K562 (cell line): ENCODE results near the gene ZSWIM4. TPM values are rescaled to one million over a fixed set of nuclear protein-coding genes. Genes with fewer than 3 reads are reported as not detected.

ENCODE experiments used
- ARID4B ChIP-seq: sonication (generic); formaldehyde crosslinking; IDR thresholded peaks from 2 replicates; pipeline ENCODE4 v1.8.0; 2022; ENCODE audit warnings: mild to moderate bottlenecking, missing genetic modification reagents
- BCOR ChIP-seq: fragments of 450-650 bp; IDR thresholded peaks from 2 replicates; pipeline ENCODE4 v1.6.1; 2016
- JUND ChIP-seq, 2 experiments: IDR thresholded peaks; 2 replicates in 1 of 2; 3 replicates in 1 of 2; pipeline ENCODE4 v1.6.1; 2011; ENCODE audit warnings: borderline replicate concordance in 2 of 2, low read depth in 2 of 2, low read length in 2 of 2, improper control_type of control experiment in 1 of 2, missing biosample characterization in 1 of 2, missing genetic modification characterization in 1 of 2, missing genetic modification reagents in 1 of 2
- KDM1A ChIP-seq, 2 experiments: fragments of 450-650 bp; IDR thresholded peaks; 2 replicates each; pipeline ENCODE4 v1.6.1; 2016; ENCODE audit warnings: mild to moderate bottlenecking in 2 of 2
- ZNF316 ChIP-seq: fragments of 450-650 bp; IDR thresholded peaks from 2 replicates; pipeline ENCODE4 v1.6.1; 2016
- ZNF507 ChIP-seq: conservative IDR thresholded peaks from 2 replicates; pipeline ENCODE4 v1.6.1; 2017; ENCODE audit warnings: missing genetic modification characterization, missing compliant biosample characterization
- ZNF75A ChIP-seq: fragments of 450-650 bp; formaldehyde crosslinking; IDR thresholded peaks from 2 replicates; pipeline ENCODE4 v1.4.0; 2020; ENCODE audit warnings: mild to moderate bottlenecking
- polyA plus RNA-seq, 8 experiments: library from polyadenylated mRNA; depleted of rRNA in 4 of 8; stranded (reverse) in 5 of 8; unstranded in 3 of 8; fragments of >200 nt; fragmentation: Nextera tagmentation in 2 of 8; fragmentation: Illumina TruSeq in 1 of 8; extraction: Ambion mirVana in 2 of 8; extraction: Trizol in 1 of 8; gene quantifications; 2 replicates each; pipeline versions ENCODE4 v1.2.1 to v1.2.3, GENCODE V29; 2011 to 2014; ENCODE audit warnings: inconsistent platforms in 1 of 8, missing spikeins in 1 of 8
- total RNA-seq, 7 experiments: library from RNA; depleted of rRNA in 6 of 7; stranded (reverse); fragments of >200 nt in 6 of 7; fragmentation: Illumina TruSeq in 2 of 7; extraction: Trizol in 2 of 7; gene quantifications; 2 replicates each; pipeline versions ENCODE4 v1.2.1 to v1.2.3, GENCODE V29; 2011 to 2021; ENCODE audit warnings: low replicate concordance in 1 of 7

ZSWIM4 gene
- total and polyA plus RNA-seq, 9 of the 15 experiments (the other 6 are each of a cell fraction or from before 2014, with no cell fraction given), result 0.25 to 3.7 (median 0.79) TPM; not detected in 2

GRCh38 chr19:13860679-13861391 is 65.6 kb downstream of the ZSWIM4 start (continued):
- TF ChIP-seq ARID4B (CRISPR knock-in tag) (no peak), JUND (IDR thresholded peaks at IDR 0.05; ENCODE audit: borderline replicate concordance, low read depth, low read length) (no peak), JUND (tag; IDR thresholded peaks at IDR 0.05; ENCODE audit: borderline replicate concordance, low read depth, low read length) (no peak), ZNF507 (tag) (no peak), ZNF75A (CRISPR knock-in tag) (no peak), BCOR (peak; percentile 41; the same call in 1 of the 2 replicates), ZNF316 (peak; percentile 76), KDM1A (IDR thresholded peaks at IDR 0.05) (peak in 1 of 2 experiments; percentile 45; a peak in 1 of 4 replicates)
